GM23338 (cell line): Measurements from ENCODE around the gene TKFC. TPM values are rescaled to one million over a fixed set of nuclear protein-coding genes. Genes with fewer than 3 reads are reported as not detected.

Source experiments
- ATAC-seq: fragments of 200-7000 bp; cut with Tn5 transposase; 3 replicates; pipeline ENCODE4 v1.9.1; 2020
- DNase-seq: peaks from one replicate; pipeline ENCODE4 v3.0.0-alpha.2; 2015; ENCODE audit warnings: low spot score
- H2AFZ ChIP-seq: fragments of 200-600 bp; sonication (generic); 2 replicates; pipeline ENCODE4 v1.8.0; 2016; ENCODE audit warnings: antibody characterized with exemption, mild to moderate bottlenecking, moderate library complexity
- H3F3A ChIP-seq: fragments of 200-600 bp; sonication (generic); replicated peaks from 2 replicates; pipeline ENCODE4 v1.8.0; 2017; ENCODE audit warnings: antibody characterized with exemption, mixed run types, low read depth
- H3K27ac ChIP-seq: fragments of 200-600 bp; sonication (generic); 2 replicates; pipeline ENCODE4 v1.6.1; 2016; ENCODE audit warnings: low read depth
- H3K27me3 ChIP-seq: fragments of 200-600 bp; sonication (generic); 2 replicates; pipeline ENCODE4 v1.8.0; 2016; ENCODE audit warnings: mild to moderate bottlenecking, mixed run types, moderate library complexity; ENCODE audit not compliant: insufficient read depth
- H3K36me3 ChIP-seq: fragments of 200-600 bp; sonication (generic); 2 replicates; pipeline ENCODE4 v1.8.0; 2016; ENCODE audit warnings: mild to moderate bottlenecking; ENCODE audit not compliant: insufficient read depth
- H3K4me1 ChIP-seq: fragments of 200-600 bp; sonication (generic); 2 replicates; pipeline ENCODE4 v1.8.0; 2016; ENCODE audit warnings: mild to moderate bottlenecking, moderate library complexity; ENCODE audit not compliant: insufficient read depth
- H3K4me2 ChIP-seq: fragments of 200-600 bp; sonication (generic); 2 replicates; pipeline ENCODE4 v1.7.1; 2017; ENCODE audit warnings: mixed run types
- H3K4me3 ChIP-seq: fragments of 200-600 bp; sonication (generic); 2 replicates; pipeline ENCODE4 v1.6.1; 2016; ENCODE audit warnings: mixed run types
- H3K79me2 ChIP-seq: fragments of 200-600 bp; sonication (generic); replicated peaks from 2 replicates; pipeline ENCODE4 v1.8.0; 2017; ENCODE audit warnings: mild to moderate bottlenecking; ENCODE audit not compliant: insufficient read depth
- H3K9me2 ChIP-seq: fragments of 200-600 bp; sonication (generic); 2 replicates; pipeline ENCODE4 v1.8.0; 2017; ENCODE audit not compliant: insufficient read depth
- H4K20me1 ChIP-seq: fragments of 200-600 bp; sonication (generic); replicated peaks from 2 replicates; pipeline ENCODE4 v1.8.0; 2017; ENCODE audit warnings: mild to moderate bottlenecking; ENCODE audit not compliant: insufficient read depth
- H3K27ac Mint-ChIP-seq: 2 replicates; pipeline ENCODE4 v1.8.0; 2020; ENCODE audit warnings: inconsistent platforms, mild to moderate bottlenecking, moderate library complexity, mixed read lengths
- H3K27me3 Mint-ChIP-seq: 3 replicates; pipeline ENCODE4 v1.8.0; 2022; ENCODE audit warnings: low read depth, mild to moderate bottlenecking, moderate library complexity, mixed read lengths, inconsistent platforms; ENCODE audit not compliant: insufficient read depth, poor library complexity
- H3K36me3 Mint-ChIP-seq: 3 replicates; pipeline ENCODE4 v1.8.0; 2021; ENCODE audit warnings: low read depth, mild to moderate bottlenecking, inconsistent platforms, moderate library complexity, mixed read lengths
- H3K4me1 Mint-ChIP-seq: 3 replicates; pipeline ENCODE4 v1.8.0; 2020; ENCODE audit warnings: mild to moderate bottlenecking, inconsistent platforms, mixed read lengths
- H3K4me3 Mint-ChIP-seq: 3 replicates; pipeline ENCODE4 v1.8.0; 2021; ENCODE audit warnings: moderate library complexity, mild to moderate bottlenecking, inconsistent platforms, mixed read lengths
- H3K9me3 Mint-ChIP-seq: 3 replicates; pipeline ENCODE4 v1.8.0; 2020; ENCODE audit warnings: moderate library complexity, mild to moderate bottlenecking, inconsistent platforms, mixed read lengths
- CREB1 ChIP-seq: fragments of 250-450 bp; sonication (Bioruptor Pico); IDR thresholded peaks from 2 replicates; pipeline ENCODE4 v1.5.0; 2020; ENCODE audit warnings: low read depth, mild to moderate bottlenecking, moderate library complexity
- EZH2 ChIP-seq: fragments of 200-600 bp; sonication (generic); IDR thresholded peaks from one replicate; pipeline ENCODE4 v1.8.0; 2017; ENCODE audit warnings: antibody characterized with exemption, mild to moderate bottlenecking, low read depth; ENCODE audit not compliant: unreplicated experiment
- NANOG ChIP-seq: IDR thresholded peaks from 2 replicates; pipeline ENCODE4 v1.6.1; 2016; ENCODE audit warnings: antibody characterized with exemption, borderline replicate concordance
- POLR2AphosphoS5 ChIP-seq: IDR thresholded peaks from 2 replicates; pipeline ENCODE4 v1.6.1; 2016; ENCODE audit warnings: antibody characterized with exemption, low read depth
- STAT1 ChIP-seq: IDR thresholded peaks from one replicate; pipeline ENCODE4 v1.6.1; 2016; ENCODE audit warnings: antibody characterized with exemption; ENCODE audit not compliant: unreplicated experiment
- ZNF114 ChIP-seq: fragments of 250-450 bp; sonication (Bioruptor Pico); IDR thresholded peaks from 2 replicates; pipeline ENCODE4 v1.5.0; 2020; ENCODE audit warnings: mild to moderate bottlenecking, moderate library complexity
- polyA plus RNA-seq: library from polyadenylated mRNA; unstranded; fragments of >200 nt; fragmentation: Nextera tagmentation; extraction: Ambion mirVana; gene quantifications from 2 replicates; pipeline ENCODE4 v1.2.1, GENCODE V29; 2016
- total RNA-seq: library from RNA; depleted of rRNA; stranded (reverse); fragments of >200 nt; shearing (Covaris generic); gene quantifications from 2 replicates; pipeline ENCODE4 v1.2.3, GENCODE V29; 2014
- TF ChIP-seq, protein P1 (sequence below): fragments of 250-450 bp; sonication (Bioruptor Pico); IDR thresholded peaks from 2 replicates; pipeline ENCODE4 v1.5.0; 2020; ENCODE audit warnings: mild to moderate bottlenecking, moderate library complexity
- TF ChIP-seq, protein P2 (sequence below): IDR thresholded peaks from one replicate; pipeline ENCODE4 v1.6.1; 2018; ENCODE audit warnings: antibody characterized with exemption; ENCODE audit not compliant: unreplicated experiment

TKFC gene
- total and polyA plus RNA-seq, 2 experiments from 2014 or later, result 21.7 to 46.9 TPM

DNA sequence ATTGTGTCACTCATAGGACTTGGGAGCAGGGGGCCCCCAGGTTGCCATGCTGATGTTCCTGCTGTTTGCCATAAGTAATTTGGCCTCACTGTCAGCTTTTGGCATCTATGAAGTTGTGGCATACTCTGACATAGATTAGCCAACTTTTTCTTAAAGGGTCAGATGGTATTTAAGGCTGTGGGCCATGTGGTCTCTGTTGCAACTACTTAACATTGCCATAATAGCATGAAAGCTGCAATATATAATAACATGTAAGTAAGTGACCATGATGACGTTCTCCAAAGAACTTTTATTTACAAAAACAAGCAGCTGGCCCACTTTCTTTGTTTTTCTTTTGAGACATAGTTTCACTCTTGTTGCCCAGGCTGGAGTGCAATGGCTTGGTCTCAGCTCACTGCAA lies 57.1 kb downstream of the TKFC start (continued):
- TF ChIP-seq, protein P1, sequence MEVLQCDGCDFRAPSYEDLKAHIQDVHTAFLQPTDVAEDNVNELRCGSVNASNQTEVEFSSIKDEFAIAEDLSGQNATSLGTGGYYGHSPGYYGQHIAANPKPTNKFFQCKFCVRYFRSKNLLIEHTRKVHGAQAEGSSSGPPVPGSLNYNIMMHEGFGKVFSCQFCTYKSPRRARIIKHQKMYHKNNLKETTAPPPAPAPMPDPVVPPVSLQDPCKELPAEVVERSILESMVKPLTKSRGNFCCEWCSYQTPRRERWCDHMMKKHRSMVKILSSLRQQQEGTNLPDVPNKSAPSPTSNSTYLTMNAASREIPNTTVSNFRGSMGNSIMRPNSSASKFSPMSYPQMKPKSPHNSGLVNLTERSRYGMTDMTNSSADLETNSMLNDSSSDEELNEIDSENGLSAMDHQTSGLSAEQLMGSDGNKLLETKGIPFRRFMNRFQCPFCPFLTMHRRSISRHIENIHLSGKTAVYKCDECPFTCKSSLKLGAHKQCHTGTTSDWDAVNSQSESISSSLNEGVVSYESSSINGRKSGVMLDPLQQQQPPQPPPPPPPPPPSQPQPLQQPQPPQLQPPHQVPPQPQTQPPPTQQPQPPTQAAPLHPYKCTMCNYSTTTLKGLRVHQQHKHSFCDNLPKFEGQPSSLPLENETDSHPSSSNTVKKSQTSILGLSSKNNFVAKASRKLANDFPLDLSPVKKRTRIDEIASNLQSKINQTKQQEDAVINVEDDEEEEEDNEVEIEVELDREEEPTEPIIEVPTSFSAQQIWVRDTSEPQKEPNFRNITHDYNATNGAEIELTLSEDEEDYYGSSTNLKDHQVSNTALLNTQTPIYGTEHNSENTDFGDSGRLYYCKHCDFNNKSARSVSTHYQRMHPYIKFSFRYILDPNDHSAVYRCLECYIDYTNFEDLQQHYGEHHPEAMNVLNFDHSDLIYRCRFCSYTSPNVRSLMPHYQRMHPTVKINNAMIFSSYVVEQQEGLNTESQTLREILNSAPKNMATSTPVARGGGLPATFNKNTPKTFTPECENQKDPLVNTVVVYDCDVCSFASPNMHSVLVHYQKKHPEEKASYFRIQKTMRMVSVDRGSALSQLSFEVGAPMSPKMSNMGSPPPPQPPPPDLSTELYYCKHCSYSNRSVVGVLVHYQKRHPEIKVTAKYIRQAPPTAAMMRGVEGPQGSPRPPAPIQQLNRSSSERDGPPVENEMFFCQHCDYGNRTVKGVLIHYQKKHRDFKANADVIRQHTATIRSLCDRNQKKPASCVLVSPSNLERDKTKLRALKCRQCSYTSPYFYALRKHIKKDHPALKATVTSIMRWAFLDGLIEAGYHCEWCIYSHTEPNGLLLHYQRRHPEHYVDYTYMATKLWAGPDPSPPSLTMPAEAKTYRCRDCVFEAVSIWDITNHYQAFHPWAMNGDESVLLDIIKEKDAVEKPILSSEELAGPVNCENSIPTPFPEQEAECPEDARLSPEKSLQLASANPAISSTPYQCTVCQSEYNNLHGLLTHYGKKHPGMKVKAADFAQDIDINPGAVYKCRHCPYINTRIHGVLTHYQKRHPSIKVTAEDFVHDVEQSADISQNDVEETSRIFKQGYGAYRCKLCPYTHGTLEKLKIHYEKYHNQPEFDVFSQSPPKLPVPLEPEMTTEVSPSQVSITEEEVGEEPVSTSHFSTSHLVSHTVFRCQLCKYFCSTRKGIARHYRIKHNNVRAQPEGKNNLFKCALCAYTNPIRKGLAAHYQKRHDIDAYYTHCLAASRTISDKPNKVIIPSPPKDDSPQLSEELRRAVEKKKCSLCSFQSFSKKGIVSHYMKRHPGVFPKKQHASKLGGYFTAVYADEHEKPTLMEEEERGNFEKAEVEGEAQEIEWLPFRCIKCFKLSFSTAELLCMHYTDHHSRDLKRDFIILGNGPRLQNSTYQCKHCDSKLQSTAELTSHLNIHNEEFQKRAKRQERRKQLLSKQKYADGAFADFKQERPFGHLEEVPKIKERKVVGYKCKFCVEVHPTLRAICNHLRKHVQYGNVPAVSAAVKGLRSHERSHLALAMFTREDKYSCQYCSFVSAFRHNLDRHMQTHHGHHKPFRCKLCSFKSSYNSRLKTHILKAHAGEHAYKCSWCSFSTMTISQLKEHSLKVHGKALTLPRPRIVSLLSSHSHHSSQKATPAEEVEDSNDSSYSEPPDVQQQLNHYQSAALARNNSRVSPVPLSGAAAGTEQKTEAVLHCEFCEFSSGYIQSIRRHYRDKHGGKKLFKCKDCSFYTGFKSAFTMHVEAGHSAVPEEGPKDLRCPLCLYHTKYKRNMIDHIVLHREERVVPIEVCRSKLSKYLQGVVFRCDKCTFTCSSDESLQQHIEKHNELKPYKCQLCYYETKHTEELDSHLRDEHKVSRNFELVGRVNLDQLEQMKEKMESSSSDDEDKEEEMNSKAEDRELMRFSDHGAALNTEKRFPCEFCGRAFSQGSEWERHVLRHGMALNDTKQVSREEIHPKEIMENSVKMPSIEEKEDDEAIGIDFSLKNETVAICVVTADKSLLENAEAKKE (CRISPR knock-in tag), result no peak
- no peak for TF ChIP-seq NANOG
- TF ChIP-seq ZNF114 (CRISPR knock-in tag), result no peak
- TF ChIP-seq POLR2AphosphoS5, result no peak
- TF ChIP-seq EZH2, result no peak
- TF ChIP-seq CREB1, result no peak

DNA sequence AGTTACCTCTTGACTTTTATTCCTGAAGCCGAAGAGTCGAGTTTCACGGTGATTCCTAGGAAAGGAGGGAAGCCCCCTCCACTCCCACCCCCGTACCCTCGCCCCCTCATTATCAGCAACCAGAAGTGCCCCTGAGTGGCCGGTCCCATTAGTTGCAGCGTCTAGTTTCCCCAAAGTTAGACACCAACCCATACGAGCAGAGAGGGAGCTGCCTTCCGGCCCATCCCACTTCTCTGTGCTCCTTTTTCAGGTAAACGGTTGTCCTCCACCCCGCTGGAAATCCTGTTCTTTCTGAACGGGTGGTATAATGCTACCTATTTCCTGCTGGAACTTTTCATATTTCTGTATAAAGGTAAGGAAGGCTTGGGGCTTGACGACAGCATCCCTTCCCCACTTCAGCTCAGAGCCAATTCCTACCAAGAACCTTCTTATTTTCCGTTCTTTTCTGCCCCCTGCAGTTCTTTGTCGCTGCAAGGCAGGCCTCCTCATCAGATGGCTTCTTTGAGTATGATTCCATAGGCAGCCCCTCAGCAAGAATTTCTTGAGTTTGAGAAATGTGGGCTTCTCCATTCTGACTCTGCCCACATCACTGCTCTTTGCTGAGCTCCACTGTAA lies 60.1 kb downstream of the TKFC start:
- peak overlapping the region; percentile 94 for H3K27ac Mint-ChIP-seq
- peaks cover 11% of the 10 kb centered on the region; the same call in 1 of the 3 replicates for H3K9me3 Mint-ChIP-seq
- TF ChIP-seq STAT1, result no peak
- TF ChIP-seq, protein P2, sequence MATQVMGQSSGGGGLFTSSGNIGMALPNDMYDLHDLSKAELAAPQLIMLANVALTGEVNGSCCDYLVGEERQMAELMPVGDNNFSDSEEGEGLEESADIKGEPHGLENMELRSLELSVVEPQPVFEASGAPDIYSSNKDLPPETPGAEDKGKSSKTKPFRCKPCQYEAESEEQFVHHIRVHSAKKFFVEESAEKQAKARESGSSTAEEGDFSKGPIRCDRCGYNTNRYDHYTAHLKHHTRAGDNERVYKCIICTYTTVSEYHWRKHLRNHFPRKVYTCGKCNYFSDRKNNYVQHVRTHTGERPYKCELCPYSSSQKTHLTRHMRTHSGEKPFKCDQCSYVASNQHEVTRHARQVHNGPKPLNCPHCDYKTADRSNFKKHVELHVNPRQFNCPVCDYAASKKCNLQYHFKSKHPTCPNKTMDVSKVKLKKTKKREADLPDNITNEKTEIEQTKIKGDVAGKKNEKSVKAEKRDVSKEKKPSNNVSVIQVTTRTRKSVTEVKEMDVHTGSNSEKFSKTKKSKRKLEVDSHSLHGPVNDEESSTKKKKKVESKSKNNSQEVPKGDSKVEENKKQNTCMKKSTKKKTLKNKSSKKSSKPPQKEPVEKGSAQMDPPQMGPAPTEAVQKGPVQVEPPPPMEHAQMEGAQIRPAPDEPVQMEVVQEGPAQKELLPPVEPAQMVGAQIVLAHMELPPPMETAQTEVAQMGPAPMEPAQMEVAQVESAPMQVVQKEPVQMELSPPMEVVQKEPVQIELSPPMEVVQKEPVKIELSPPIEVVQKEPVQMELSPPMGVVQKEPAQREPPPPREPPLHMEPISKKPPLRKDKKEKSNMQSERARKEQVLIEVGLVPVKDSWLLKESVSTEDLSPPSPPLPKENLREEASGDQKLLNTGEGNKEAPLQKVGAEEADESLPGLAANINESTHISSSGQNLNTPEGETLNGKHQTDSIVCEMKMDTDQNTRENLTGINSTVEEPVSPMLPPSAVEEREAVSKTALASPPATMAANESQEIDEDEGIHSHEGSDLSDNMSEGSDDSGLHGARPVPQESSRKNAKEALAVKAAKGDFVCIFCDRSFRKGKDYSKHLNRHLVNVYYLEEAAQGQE, result no peak

More for the DNA sequence above, 60.1 kb downstream of the TKFC start:
- H3K4me3 ChIP-seq, result peak overlapping the region; percentile 90
- peak overlapping the region; percentile 95 for H3K4me2 ChIP-seq
- H3K27ac ChIP-seq, result peak overlapping the region; percentile 70; the same call in 1 of the 2 replicates
- ATAC-seq (peak; percentile 26), DNase-seq (peak; percentile 43)
- Mint-ChIP-seq H3K4me1 (peaks cover 14% of the 10 kb centered on the region), H3K27me3 (peaks cover 20% of the 10 kb centered on the region), H3K36me3 (peaks cover 39% of the 10 kb centered on the region), H3K4me3 (peak overlapping the region; percentile 98)
- H2AFZ ChIP-seq, result peak overlapping the region; percentile 99
- peaks cover 18% of the 10 kb centered on the region; the same call in 1 of the 2 replicates for H3F3A ChIP-seq
- no peaks in the 10 kb centered on the region for H4K20me1 ChIP-seq
- H3K9me2 ChIP-seq, result no peaks in the 10 kb centered on the region
- H3K79me2 ChIP-seq, result no peaks in the 10 kb centered on the region
- peaks cover 10% of the 10 kb centered on the region; the same call in 1 of the 2 replicates for H3K36me3 ChIP-seq
- H3K27me3 ChIP-seq, result no peaks in the 10 kb centered on the region
- H3K4me1 ChIP-seq, result peaks cover 4% of the 10 kb centered on the region; the same call in 1 of the 2 replicates
